Stimulated activated naive CD8-positive, alpha-beta T cell treated with anti-CD3 and anti-CD28 coated beads, Interleukin-15, Interleukin-2, amounts not matched to agents 100 U/mL and 50 U/mL, for 24 hours (primary cell): ENCODE data around the gene PRR33.
A peak's percentile ranks its signal among the peaks of the same experiment; 100 is the strongest.

ENCODE experiments used
- ATAC-seq: fragments of 150-1000 bp; cut with Tn5 transposase; one replicate; pipeline ENCODE4 v1.10.0; 2021
- DNase-seq: peaks from one replicate; pipeline ENCODE4 v3.0.0; 2021

Gene PRR33

DNA sequence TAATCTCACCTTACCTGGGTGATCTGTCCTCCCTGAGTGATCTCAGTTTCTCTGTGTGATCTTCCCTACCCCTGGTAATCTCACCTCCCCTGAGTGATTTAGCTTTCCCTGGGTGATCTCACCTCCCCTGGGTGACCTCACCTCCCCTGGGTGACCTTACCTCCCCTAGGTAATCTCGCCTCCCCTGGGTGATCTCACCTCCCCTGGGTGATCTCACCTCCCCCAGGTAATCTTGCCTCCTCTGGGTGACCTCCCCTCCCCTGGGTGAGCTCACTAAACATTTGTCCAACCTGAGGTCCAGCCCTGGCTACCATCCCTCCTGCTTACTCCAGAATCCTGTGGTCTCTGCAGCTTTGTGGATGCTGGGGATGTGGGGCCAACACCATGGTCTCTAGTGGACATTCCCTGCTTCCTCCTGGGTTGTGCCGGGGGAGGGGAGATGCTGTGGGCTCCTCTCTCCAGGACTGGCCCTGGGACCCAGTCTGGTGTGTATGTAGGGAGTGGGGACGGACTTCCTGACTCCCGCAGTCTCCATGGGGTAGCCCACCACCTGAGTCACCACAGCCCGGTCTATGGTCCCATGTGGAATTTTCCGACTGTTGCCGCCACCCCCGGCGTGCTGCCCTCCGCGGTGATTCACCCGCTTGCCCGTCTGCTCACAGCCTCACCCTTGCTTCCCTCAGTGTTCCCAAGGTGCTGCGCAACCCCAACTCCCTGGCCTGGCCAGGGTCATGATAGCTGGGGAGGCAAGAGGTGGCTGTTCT is 28.9 kb downstream of the PRR33 start:
- ATAC-seq = no peak
- no peak for DNase-seq

DNA sequence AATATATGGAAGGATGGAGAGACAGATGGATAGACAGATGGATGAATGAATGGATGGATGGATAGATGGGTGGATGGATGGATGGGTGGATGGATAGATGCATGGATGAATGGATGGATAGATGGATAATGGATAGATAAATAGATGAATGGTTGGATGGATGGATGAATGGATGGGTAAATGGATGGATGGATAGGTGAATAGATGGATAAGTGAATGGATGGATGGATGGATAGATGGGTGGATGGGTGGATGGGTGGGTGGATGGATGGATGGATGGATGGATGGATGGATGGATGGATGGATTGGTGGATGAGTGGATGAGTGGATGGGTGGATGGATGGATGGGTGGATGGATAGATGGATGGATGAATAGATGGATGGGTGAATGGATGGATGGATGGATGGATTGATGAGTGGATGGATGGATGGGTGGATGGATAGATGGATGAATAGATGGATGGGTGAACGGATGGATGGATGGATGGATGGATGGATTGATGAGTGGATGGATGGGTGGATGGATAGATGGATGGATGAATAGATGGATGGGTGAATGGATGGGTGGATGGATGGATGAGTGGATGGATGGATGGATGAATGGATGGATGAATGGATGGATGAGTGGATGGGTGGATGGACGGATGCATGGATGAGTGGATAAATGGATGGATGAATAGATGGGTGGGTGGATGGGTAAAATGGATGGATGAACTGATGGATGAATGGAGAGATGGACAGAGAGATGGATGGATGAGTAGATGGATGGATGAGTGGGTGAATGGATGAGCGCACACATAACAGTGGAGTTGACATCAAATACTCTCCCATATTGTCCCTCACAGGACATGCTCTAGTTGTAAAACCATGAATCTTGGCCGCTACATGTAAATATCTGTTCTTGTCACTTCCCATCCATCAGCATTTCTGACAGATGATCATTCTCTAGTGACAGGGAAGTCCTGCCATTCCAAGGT is 30.0 kb downstream of the PRR33 start:
- ATAC-seq = no peak
- no peak for DNase-seq

DNA sequence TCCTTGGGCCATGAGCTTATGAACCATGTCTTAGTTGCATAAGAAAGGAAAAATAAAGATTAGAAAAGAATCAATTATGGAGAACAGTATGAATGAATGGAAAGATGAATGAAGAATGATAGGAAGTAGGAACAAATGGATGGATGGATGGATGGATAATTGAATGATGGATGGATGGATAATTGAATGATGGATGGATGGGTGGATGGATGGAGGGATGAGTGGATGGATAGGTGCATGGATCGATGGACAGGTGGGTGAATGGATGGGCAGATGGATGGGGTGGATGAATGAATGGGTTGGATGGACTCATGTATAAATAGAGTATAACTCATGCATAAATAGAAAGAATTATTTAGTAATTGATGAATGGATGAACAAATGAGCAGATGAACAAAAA is 31.6 kb downstream of the PRR33 start:
- no peak for DNase-seq
- ATAC-seq = no peak

DNA sequence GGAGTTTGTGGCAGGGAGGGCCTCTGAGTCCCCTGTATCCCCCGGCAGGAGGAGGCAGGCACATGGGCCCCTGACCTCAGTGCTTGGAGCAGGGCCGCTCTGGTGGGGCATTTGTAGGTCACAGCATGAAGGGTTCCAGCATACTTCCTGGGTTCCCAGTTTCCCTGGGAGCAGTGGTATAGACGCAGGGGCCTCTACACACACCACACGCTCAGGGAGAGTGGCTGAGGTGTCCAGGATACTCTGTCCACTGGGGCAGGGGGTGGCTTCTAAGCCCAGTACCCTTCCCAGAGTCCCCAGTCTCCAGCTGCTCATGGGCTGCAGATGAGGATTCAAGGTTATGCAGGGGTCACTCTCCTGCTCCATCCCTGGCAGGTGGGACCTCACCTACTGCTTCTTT is 32.7 kb downstream of the PRR33 start:
- DNase-seq (no peak), ATAC-seq (no peak)

DNA sequence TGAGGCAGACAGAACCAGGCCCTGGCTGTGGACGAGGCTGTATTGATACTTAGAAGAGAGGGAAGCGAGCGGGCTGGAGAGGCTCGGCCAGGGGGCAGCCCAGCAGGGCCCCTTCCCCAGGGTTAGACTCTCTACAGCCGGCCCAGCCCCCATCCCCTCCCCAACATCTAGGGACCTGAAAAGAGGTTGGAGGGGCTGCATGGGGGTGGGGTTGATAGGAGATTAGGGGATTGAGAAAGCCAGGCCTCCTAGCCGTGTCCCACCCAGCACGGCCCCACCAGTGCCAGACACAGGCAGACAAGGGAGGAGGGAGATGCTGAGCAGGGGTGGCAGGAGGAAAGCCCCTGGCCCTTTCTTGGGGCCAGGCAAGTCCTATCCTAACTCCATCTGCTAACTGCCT is 33.1 kb downstream of the PRR33 start:
- ATAC-seq = no peak
- no peak for DNase-seq

DNA sequence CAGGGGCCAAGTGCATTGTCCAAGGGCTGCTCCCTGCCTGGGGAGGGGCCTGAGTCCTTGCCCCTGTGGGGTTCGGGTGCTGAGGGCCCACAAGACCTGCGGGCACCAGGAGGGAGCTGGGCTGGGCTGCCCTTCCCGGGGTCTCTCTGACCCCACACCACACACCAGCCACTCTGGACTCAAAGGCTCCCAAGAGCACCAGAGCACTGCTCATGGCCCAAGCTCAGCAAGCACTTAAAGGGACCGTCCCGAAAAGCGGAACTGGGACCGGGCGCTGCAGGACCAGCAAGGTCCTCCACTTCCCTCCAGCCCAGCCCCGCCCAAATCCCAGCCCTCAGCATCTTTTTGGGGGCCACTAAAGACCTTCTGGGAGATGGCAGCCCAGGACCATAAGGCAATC is 33.5 kb downstream of the PRR33 start:
- DNase-seq (no peak), ATAC-seq (no peak)

DNA sequence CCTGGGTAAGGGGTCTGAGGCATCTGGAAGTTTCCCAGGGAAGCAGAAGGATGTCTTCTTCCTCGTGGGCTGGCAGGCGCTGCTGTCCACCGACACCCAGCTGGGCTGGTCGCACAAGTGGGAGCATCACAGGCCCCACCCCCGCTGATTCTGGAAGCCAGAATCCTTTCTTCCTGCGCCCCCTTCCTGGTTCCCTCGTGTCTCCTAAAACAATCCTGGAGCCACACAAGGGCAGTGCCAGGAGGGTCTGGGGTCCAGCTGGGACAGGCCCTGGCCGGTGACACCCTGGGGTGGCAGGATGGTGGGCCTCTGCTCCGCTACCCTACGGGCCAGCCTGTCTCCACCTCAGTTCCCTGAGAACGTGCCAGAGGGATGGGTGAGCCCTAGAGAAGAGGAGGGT is 34.6 kb downstream of the PRR33 start:
- DNase-seq = no peak

DNA sequence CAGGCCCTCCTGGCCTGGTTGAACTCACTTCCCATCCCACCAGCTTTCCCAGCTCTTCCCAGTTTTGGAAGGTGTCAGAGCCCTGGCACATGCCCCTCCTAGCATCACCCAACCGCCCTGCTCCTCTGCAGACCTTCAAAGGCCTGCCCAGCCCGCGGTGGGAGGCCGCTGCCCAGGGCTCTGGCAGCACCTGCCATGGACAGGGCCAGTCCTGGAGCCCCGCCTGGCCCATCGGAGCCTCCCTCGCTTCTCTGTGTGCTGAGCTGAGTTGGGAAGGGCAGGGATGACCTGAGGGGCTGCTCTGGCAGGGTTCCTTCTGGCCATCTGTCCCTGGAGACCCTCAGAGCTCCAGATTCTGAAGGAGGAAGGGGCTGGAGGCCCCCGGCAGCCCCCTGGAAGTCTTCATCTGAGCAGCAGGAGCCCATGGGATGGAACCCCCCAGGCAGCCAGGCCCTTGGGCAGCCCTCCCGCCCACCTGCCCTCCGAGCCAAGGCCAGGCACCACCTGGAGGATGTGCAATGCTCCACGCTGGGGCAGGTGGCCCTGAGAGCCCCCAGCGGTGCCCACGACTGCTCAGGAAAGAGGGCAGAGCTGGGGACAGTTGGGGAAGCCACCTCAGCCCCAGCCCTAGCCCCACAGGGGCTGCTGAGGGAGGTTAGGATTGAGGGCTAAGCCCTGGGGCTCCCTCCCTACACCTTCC is 35.2 kb downstream of the PRR33 start:
- ATAC-seq = no peak
- DNase-seq = no peak

More for the DNA sequence above, 34.6 kb downstream of the PRR33 start:
- no peak for ATAC-seq

DNA sequence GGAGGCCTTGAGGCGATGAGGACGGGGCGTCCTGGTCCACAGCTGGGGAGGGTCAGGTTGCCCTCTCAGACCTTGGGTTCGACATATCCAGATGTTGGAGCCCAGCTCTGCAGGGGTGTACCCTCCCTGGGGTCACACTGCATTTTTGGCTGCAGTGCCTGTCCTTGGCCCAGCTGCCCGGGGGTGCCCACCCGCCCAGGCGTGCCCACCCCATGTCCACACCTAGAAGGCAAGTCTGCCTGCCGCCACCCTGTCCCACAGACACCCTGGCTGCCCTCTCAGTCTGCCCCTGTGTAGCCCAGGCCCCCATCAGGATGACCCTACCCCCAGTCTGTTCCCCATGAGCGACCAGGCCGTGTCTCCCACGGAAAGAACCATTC is 35.8 kb downstream of the PRR33 start:
- no peak for DNase-seq
- ATAC-seq = no peak

DNA sequence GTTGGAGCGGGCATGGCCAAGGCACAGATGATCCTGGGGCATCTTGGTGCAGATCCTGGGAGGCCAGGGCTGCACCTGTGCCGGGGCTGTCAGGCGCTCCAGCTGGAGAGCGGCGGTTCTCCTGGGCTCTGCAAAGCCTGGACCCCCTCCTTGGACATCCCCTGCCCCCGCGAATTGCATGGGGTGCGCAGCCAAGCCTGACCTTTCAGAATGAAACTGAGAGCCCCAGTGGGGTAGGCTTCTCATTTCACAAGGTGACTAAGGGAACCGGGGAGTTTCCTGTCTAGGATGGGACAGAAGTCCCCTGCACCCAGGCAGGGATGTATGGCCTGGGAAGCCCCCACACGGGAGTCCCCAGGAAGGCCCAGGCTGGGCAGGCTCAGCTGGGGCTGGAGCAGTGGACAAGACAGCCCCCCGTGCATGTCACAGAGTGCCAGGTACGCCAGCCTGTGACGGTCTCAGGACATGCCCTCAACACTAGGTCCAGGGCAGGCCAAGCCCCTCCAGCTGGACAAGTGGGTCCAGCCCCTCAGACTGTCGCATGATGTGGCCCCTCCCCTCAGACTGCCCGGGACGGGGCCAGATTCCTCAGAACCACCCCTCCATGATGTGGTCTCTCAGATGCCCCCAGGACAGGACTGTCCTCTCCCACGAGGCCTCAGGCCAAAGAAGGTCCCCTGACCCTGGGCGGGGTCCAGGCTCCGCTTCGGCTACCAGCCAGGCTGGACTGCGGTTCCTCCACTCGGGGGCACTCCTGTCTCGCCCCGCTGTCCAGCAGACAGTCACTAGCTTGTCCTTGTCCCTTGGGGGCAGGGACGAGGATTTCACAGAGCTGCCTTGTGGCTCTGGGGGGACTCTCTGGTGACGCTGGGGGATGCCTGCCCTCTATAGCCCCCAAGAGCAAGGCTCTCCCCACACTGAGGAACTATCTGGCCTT is 36.5 kb downstream of the PRR33 start:
- DNase-seq (peak; percentile 80), ATAC-seq (peak; percentile 64)

DNA sequence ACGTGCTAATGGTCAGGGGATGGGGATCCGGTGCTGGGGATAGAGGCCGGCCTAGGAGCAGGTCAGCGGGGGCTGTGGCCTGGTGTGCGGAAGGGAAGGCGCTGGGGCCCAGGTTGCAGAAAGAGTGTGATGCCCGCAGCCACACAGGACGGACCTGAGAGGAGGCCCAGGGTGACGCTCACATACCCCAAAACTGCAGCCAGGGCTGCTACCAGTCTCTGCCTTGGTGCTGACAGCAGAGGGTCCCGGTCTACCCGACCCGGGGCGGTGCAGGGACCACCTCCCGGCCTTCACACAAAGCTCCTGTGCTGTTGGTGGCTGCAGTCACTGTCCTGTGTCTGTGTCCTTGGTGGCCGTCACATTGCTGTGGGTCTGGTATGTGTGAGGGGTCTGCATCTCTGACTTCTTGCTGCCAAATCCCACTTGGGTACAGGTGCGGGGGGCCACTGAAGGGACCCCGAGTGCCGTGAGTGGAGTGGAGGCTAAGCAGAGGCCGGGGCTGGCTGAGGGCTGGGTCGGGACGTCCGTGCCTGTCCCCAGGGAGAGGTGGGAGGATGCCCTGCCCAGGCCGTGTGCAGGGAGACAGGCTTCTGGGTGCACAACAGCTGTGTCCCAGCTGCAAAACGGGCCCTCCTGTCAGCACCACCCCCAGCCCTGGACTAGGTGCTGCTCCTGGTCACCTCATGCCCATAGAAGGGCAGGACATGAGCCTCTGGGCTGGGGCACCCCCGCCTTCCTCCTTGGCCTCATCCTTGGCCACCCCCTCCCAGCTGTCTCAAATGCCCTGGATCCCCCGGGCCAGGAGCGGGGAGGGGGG is 37.4 kb downstream of the PRR33 start:
- DNase-seq (peak; percentile 37), ATAC-seq (peak; percentile 4)

DNA sequence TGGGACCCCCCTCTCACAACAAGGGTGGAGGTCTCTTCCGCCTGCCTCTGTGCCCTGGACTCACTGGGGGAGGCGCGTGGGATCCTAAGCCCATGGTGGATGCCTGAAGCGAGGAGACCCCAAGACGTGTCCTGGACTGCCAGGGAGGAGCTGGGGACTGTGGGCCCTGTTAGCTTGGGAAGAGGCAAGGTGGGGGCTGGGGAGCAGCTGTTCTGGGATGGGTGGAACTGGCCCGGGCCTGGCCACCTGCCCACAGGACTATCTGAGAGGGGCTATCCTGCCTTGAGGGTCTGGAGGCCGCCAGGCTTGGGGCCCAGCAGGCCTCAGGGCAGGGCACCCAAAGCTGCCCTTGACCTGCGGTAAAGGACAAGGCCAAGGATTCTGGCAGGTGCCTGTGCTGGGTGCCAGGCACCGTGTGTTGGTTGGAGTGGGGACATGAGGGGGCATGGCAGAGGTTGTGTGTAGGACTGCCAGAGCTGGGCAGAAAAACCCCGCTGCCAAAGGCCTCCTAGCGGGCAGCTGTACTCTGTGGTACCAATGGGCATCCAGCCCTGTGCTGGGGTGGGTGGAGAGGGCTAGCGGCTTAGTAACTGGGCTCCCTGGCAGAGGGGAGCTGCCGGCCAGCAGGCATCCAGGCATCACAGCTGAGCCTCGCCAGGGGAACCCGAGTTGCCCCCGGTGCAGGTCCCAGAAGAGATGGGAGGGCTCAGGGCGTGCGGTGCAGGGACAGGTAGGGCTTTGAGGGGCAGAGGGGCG is 38.1 kb downstream of the PRR33 start:
- peak; percentile 46 for DNase-seq
- no peak for ATAC-seq

DNA sequence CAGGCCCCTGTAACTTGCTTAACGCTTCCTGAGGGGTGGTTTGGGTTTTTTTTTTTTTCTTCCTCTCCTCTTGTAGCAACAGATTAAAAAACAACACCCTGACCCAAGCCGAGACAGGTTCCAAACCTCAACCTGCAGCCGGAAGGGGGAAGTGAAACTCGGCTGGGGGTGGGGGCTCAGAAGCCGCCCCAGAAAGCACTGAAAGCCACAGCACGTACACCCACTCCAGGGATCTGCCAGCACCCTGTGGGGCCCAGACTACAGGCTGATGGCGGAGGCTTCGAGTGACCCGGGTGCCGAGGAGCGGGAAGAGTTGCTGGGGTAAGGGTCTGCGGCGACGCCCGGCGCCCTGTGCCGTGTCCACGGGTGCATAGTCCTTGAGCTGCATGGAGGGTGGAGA is 38.8 kb downstream of the PRR33 start, which contains the start of gene LSP1:
TSS of gene LSP1 (plus strand) at position 208 of the 400 bp plus-strand sequence. CDS start at position 269, 61 bp downstream.
- ATAC-seq (peak; percentile 62), DNase-seq (peak; percentile 90)

DNA sequence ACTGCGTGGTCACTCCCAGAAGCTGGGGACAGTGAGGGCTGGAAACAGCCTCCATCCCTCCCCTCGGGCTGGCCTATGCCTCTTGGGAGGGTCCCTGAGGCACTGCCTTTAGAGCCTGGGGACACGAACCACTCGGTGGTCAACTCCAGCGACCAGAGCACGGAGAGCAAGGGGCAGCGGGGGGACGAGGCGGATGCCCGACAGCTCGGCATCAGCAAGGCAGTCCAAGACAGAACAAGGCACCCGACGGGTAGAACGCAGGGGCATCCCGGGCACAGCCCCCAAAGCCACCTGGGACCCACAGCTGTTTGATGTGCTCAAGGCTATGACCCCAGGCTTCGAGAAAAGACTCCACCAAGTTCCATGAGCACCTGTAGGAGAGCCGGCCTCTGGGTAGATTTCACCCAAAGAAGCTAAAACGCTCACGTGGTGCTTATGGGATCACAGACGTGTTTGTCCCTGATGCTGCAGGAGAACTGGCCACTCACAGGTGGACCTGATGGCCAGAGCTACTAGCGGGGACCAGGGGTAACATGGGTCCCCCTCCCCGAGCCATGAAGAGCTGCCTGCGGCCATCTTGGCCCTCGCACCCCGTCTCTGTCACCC is 39.3 kb downstream of the PRR33 start:
- DNase-seq (no peak), ATAC-seq (no peak)

DNA sequence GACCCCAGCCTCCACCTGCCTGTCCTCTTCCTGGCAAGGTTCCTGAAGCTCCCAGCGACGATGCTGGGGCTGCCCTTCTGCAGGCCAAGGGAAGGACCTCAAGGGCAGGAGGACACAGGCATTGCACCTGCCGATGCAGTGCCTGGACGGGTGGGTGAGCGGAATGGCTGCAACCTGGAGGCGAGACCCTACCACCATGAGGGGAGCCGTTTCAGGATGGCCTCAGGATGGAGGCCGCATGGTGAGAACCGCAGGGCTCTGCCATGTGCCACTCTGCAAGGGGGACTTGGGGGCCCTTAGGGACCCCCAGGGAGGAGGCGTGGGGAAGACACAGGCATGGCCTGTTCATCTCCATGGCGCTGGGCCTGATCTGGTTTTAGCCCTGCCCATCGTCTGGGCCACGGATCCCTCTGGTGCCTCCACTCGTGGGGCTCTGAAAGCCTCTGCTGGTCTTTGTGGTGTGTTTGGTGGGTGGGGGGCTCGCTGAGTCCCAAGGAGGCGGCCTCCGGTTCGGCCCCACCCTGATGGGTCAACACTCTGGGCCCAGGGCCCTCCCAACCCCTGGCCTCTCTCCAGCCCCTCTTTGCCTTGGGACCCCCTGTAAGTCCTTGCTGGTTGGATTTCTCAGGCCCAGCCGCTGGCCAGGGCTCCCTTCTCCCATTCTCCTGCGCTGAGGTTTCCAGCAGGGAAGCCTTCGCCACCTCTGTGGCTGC is 40.1 kb downstream of the PRR33 start:
- DNase-seq = no peak
- ATAC-seq = no peak

DNA sequence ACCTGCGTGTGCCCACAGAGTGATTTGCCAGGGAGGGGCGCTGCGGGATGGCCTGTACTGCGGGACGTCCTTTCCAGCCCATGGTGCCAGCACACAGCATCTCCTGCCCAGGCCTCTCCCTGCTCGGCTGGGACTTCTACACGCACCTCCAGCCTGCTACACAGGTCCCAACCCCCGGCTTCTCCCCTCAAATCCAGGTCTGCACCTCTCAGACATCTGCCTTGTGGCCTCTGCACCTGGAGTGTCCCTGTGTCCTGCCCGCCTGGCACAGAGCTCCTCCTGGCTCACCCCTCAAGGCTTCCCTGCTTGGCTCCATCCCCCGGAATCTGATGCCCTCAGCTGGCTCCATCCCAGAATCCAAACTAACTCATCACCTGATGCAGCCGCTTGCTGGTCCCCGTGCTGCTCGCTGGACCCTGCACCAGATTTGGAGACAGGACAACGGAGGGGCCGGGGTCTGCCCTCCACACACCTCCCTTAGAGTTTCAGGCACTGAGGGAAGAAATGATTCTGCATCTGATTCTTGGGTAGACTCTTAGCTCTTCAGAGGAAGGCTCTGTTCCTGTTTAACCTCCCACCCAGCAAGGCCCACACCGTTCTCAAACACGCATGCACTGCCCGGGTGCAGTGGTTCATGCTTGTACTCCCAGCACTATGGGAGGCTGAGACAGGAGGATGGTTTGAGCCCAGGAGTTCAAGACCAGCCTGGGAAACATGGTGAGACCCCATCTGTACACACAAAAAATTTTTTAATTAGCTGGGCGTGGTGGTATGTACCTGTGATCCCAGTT is 42.9 kb downstream of the PRR33 start:
- DNase-seq (no peak), ATAC-seq (no peak)

DNA sequence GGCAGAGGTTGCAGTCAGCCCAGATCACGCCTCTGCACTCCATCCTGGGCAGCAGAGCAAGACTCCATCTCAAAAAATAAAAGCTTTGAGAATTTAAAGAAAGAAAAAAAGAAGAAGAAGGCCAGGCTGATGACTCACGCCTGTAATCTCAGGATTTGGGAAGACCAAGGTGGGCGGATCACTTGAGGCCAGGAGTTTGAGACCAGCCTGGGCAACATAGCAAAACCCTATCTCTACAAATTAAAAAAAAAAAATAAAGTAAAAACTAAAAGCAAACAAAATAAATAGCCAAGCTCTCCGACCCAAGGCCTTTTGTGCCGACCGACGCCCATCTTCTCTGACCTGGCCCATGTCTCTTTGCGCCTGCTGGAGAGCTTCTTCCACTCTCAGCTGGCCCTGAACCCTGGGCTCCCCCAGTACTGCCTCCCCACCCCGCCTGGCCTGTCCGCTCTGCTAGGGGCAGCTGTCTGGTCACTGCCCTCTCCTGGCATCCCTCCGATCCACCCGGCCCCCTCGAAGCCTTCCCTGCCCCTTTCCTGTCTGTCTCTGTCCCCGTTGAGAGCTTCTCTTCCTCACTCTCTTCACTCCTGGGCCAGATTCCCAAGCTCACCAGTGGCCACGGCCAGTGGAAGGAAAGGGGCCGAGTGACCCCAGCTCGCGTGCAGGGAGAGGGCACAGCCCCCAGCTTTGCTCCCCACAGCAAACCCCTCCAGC is 43.6 kb downstream of the PRR33 start:
- DNase-seq = no peak
- ATAC-seq = no peak
